Effector memory CD4-positive, alpha-beta T cell (primary cell): ENCODE results near the gene SCN9A.

Experiments
- DNase-seq, 3 donors: peaks; one replicate each; pipeline ENCODE4 v3.0.0-alpha.2; 2020
- H3K27ac ChIP-seq: 2 replicates; pipeline ENCODE4 v1.7.0; 2013; ENCODE audit warnings: mild to moderate bottlenecking, low read length, moderate library complexity; ENCODE audit not compliant: insufficient read depth, poor library complexity, severe bottlenecking
- H3K27me3 ChIP-seq: replicated peaks from 2 replicates; pipeline ENCODE4 v1.7.0; 2013; ENCODE audit warnings: mild to moderate bottlenecking, low read length; ENCODE audit not compliant: insufficient read depth, control insufficient read depth, poor library complexity, severe bottlenecking
- H3K36me3 ChIP-seq: 2 replicates; pipeline ENCODE4 v1.7.0; 2013; ENCODE audit warnings: mild to moderate bottlenecking, low read length, moderate library complexity; ENCODE audit not compliant: control insufficient read depth, insufficient read depth
- H3K4me1 ChIP-seq: 2 replicates; pipeline ENCODE4 v1.7.0; 2013; ENCODE audit warnings: low read length, mild to moderate bottlenecking; ENCODE audit not compliant: control insufficient read depth, insufficient read depth, poor library complexity, severe bottlenecking
- H3K4me3 ChIP-seq: 2 replicates; pipeline ENCODE4 v1.7.0; 2013; ENCODE audit warnings: low read length, low read depth, mild to moderate bottlenecking; ENCODE audit not compliant: insufficient read depth, poor library complexity, severe bottlenecking
- H3K9me3 ChIP-seq: 2 replicates; pipeline ENCODE4 v1.7.0; 2013; ENCODE audit warnings: mild to moderate bottlenecking, low read length, moderate library complexity; ENCODE audit not compliant: control insufficient read depth

SCN9A gene

GRCh38 chr2:166278856-166279255 lies 96.9 kb downstream of the SCN9A start:
- Histone ChIP-seq H3K4me3 (no peak overlapping the region), H3K36me3 (no peaks in the 10 kb centered on the region), H3K4me1 (no peaks in the 10 kb centered on the region), H3K9me3 (no peaks in the 10 kb centered on the region), H3K27ac (no peak overlapping the region), H3K27me3 (no peaks in the 10 kb centered on the region)
- DNase-seq = no peak

GRCh38 chr2:166270376-166270775 lies 105.4 kb downstream of the SCN9A start:
- Histone ChIP-seq H3K27ac (no peak overlapping the region), H3K36me3 (no peaks in the 10 kb centered on the region), H3K9me3 (no peaks in the 10 kb centered on the region), H3K4me1 (no peaks in the 10 kb centered on the region), H3K27me3 (no peaks in the 10 kb centered on the region), H3K4me3 (no peak overlapping the region)
- no peak for DNase-seq

GRCh38 chr2:166269322-166269721 lies 106.4 kb downstream of the SCN9A start:
- DNase-seq = no peak
- no peak overlapping the region for H3K4me3 ChIP-seq
- H3K4me1 ChIP-seq = no peaks in the 10 kb centered on the region
- no peaks in the 10 kb centered on the region for H3K9me3 ChIP-seq
- H3K27ac ChIP-seq = no peak overlapping the region
- no peaks in the 10 kb centered on the region for H3K27me3 ChIP-seq
- H3K36me3 ChIP-seq = no peaks in the 10 kb centered on the region

DNA sequence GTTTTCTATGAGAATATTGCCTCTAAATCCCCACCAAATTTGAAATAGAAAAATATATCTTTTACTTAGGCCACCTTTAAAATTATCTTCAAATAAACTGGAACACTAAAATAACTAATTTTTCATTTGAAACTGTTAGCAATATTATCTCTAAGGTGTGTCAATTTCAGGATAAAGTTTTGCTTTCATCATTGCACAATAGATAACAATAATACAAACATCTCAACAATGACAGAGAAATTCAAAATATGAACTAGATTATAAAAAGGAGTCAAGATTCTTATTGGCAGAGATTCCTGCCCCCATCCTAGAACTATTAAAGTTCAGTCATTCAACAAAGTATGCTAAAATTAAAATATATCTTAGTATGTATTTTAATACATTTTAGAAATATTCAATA lies 117.9 kb downstream of the SCN9A start:
- H3K9me3 ChIP-seq = no peaks in the 10 kb centered on the region
- no peaks in the 10 kb centered on the region for H3K4me1 ChIP-seq
- no peak overlapping the region for H3K27ac ChIP-seq
- no peak overlapping the region for H3K4me3 ChIP-seq
- no peaks in the 10 kb centered on the region for H3K36me3 ChIP-seq
- DNase-seq = no peak
- no peaks in the 10 kb centered on the region for H3K27me3 ChIP-seq

GRCh38 chr2:166256896-166257295 lies 118.8 kb downstream of the SCN9A start:
- Histone ChIP-seq H3K4me1 (no peaks in the 10 kb centered on the region), H3K36me3 (no peaks in the 10 kb centered on the region), H3K27me3 (no peaks in the 10 kb centered on the region), H3K27ac (no peak overlapping the region), H3K4me3 (no peak overlapping the region), H3K9me3 (no peaks in the 10 kb centered on the region)
- no peak for DNase-seq

GRCh38 chr2:166249318-166249717 lies 126.4 kb downstream of the SCN9A start:
- Histone ChIP-seq H3K4me3 (no peak overlapping the region), H3K36me3 (no peaks in the 10 kb centered on the region), H3K9me3 (no peaks in the 10 kb centered on the region), H3K4me1 (no peaks in the 10 kb centered on the region), H3K27me3 (no peaks in the 10 kb centered on the region), H3K27ac (no peak overlapping the region)
- no peak for DNase-seq

GRCh38 chr2:166246901-166247300 lies 128.8 kb downstream of the SCN9A start:
- Histone ChIP-seq H3K4me3 (no peak overlapping the region), H3K9me3 (no peaks in the 10 kb centered on the region), H3K27ac (no peak overlapping the region), H3K36me3 (no peaks in the 10 kb centered on the region), H3K27me3 (no peaks in the 10 kb centered on the region), H3K4me1 (no peaks in the 10 kb centered on the region)
- no peak for DNase-seq

DNA sequence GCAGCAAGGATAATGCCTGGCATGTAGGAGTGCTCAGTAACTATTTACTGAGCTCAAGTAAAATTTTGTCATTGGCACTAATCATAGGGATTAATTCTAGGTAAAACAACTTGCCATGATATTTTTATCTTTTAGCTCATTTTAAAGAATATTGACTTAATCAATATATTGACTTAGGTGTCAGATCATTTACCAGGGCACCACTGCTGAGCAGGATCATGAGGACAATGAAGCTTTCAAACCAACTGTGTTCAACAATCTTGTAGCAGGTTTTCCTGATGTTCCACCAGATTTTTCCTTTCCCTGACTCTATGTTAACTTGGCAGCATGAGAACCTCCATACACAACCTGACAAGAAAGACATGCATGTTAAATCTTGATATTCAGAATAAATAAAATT lies 133.4 kb downstream of the SCN9A start:
- Histone ChIP-seq H3K4me1 (no peaks in the 10 kb centered on the region), H3K4me3 (no peak overlapping the region), H3K36me3 (no peaks in the 10 kb centered on the region), H3K27me3 (no peaks in the 10 kb centered on the region), H3K9me3 (no peaks in the 10 kb centered on the region), H3K27ac (no peak overlapping the region)
- no peak for DNase-seq

GRCh38 chr2:166240387-166241313 lies 135.1 kb downstream of the SCN9A start:
- Histone ChIP-seq H3K4me1 (no peaks in the 10 kb centered on the region), H3K27me3 (no peaks in the 10 kb centered on the region), H3K4me3 (no peak overlapping the region), H3K27ac (no peak overlapping the region), H3K9me3 (no peaks in the 10 kb centered on the region), H3K36me3 (no peaks in the 10 kb centered on the region)
- no peak for DNase-seq

- H3K27ac ChIP-seq = no peak overlapping the region
Measured at GRCh38 chr2:166239548-166239947, 136.2 kb downstream of the SCN9A start.

More at GRCh38 chr2:166239548-166239947, 136.2 kb downstream of the SCN9A start:
- Histone ChIP-seq H3K9me3 (no peaks in the 10 kb centered on the region), H3K36me3 (no peaks in the 10 kb centered on the region), H3K4me1 (no peaks in the 10 kb centered on the region), H3K27me3 (no peaks in the 10 kb centered on the region), H3K4me3 (no peak overlapping the region)
- DNase-seq = no peak
